ENCODE measurements around the gene PPM1L.

The PPM1L gene

DNA sequence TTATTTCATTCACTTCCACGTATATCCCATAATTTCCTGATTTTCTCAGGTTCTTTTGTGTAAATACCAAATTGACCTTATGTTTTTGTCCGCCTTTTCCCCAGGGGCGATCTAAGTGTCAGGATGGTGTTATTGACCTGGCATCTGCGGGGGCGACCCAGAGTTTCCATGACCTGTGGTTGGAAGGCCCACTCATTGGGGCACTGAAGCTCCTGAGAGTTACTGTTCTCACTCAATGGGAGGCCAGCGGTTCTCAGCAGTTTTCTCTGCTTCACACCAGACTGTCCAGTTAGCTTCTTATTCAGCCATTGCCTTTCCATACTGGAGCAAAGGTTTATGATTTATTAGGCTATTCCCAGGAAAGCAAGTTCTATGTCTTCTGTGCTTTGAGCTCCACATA is 295.8 kb downstream of the PPM1L start:
- no peak for DNase-seq

DNA sequence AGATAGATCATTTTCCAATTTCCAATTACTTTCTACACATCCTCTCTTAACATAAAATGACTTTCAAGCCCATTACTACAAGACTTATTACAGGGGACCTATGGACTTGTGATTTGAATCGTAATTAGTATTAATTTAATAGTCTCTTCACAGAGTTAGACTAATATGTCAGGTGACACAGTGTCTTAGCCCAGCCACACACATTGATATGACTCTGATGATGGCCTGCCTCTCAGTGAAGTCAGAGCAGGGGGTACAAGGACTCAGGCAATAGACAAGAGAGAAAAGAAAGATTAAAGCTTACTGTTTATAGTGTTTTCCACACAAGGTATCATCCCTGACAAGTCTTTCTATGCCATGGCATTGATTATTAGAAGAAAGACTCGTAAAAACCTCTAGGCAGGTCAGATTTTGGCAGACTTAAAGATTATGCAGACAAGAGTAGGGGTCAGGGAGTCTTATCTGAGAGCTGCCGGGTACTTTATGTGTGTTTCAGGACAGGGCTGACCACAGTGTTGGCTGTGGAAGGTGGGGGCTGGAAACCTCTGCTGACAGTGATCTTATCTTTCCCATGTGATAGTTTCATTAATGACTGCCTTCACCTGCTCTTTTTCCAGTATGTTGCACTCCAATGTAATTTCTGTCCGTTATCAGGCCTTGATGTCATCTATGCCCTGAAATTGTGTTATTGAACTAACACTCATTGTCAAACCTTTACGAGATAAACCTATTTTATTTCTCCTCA is 299.0 kb downstream of the PPM1L start:
- DNase-seq = no peak

DNA sequence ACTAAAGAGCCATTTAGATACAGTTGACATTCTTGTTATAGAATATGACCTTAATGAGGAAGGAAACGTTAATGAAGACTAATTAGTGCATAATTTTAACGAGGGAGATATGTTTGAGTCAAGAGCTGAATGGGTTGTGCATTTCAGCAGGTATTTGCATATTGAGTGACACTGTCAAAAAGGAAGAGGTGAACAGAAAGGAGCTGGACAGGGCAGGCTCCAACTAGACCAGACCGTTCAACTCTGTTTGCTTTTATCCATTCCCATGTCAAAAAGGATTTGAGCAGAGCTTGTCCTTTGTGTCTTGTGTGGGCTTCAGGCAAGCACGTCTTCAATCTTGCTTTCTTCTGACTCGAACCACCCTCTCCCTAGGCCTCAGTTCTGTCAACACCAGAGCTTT is 308.4 kb downstream of the PPM1L start:
- no peak for DNase-seq

DNA sequence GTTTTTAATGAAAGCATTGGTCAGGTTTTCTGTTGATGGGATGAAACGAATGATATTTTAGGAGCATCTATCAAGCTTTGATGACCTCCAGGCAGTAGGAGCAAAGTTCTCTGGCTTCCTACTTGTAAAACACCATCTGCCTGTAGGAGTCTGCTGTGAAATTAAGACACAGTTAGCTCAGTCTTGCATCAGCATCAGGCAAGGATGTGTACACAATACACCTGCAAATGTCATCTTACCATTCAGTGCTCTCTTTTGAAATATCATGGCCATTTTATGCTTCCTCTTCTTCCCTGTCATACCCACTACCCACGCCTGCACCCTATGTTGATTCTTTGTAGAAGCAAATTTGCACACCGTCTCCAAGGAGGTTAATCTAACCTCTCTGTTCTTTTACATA is 310.9 kb downstream of the PPM1L start:
- no peak for DNase-seq

GRCh38 chr3:161067335-161067734 is 311.3 kb downstream of the PPM1L start:
- no peak for DNase-seq

- DNase-seq = no peak
Observed at GRCh38 chr3:161069511-161070251, 313.6 kb downstream of the PPM1L start.

DNA sequence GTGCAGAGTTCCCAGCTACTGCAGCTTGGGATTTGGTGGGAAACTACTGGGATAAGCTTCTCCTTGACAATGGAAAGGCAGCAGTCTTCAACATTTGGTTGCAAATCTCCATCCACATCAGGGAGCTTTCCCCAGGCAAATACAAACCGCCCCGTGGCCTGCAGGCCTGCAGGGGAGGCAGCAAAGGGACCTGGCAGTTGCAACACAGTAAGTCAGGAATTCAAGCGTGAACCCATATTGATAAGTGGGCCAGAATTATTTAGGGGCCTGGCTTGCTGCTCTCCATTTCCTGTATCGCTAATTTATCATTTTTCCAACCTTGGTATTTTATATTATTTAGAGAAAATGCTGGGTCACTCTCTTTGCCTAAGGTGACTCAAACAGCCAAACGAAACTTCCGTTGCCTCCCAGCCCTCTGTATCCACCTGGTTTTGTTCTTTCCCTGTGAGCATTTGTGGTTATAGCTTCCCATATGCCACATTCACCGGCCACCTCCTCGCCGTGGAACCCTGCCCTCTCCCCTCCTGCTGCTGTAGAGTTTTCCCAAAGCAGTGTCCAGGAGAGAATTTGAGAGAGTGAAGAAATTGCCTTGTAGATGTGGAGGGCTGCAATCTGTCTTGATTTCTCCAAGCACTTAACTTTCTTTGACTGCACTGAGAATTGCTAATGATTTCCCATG is 314.4 kb downstream of the PPM1L start:
- DNase-seq = no peak

DNA sequence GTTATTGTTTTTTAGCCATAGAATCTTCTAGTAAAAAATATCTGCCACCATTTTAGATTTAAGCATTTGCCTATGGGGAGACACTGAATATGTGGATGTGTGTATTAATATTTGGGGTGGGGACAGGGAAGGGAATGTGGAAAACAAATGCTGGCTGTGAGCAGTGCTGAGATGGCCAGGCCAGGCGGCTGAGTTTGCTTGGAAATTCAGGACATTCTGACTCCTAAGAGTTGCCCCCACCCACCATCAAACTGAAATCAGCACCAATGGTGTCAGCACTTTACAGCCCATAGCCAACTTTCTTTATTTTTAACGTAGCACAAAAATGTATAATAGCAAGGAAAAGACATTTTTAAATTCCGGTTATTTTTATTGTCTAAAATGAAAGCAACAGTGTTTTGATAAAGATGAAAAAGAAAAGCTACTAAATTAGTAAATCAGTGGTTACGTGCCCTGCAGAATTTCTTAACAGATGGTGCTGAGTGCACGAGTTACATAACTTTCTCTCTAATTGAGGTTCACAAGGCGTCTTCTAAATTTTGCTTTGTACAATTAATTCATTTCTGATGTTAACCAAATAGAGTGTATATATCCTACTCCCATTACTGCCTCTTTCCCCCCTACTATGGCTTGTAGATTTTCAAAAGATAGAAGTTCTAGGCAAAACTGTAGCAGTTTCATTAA is 315.1 kb downstream of the PPM1L start:
- DNase-seq = no peak

- no peak for DNase-seq
Observed at GRCh38 chr3:161072211-161072621, 316.2 kb downstream of the PPM1L start.

DNA sequence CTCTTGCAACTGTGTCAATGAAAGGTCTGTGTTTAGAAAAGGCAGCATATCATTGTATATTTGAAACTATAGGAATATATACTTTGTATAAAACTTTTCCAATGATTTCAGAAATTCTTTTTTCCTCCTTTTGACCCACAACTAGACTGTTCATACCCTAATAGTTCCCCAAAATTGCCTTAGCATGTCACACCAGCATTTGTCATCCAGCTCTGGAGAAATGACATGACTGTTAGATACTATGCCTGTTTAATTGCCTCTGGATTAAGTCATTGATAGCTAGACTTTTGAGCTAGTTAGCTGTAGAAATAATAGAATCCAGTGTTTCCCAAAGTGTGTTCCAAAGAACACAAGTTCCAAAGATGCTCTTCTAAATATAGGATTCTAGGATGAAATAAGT is 316.7 kb downstream of the PPM1L start:
- no peak for DNase-seq

DNA sequence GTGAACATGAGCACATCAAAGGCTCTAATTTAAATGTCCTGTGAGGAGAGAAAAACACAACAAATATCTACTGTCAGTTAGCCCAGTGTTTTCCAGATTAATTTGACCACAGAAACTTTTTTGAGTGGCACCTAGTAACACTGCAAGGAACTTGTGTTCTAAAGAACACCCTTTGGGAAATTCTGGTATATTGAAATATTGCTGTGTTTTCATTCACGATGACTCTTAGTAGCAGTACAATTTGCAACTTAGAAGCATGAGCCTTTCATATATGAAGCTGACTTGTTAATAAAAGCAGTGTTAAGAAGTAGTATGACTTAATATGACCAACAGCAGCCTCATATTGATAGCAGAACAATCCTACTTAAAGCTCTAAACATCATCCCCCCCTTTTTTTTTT is 317.1 kb downstream of the PPM1L start:
- no peak for DNase-seq

- no peak for DNase-seq
Observed at GRCh38 chr3:161081633-161082032, 325.6 kb downstream of the PPM1L start.

DNA sequence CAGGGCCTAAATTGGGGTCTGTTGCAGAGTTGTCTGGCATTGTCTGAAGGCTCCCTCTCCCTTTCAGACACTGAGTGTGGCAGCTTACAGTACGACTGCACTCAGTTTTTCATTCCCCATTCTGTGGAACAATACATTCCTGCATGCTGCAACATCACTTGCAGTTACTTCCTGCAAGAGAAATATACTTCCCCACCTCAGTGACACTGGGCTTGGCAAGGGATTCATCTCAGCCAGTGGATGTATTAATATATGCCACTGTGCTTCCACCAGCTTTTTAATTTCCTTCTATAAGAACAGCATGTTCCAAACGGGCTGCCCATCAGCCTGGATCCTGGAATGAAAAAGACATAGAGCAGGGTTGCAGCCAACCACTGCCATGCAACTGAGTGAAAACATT is 326.0 kb downstream of the PPM1L start:
- no peak for DNase-seq

GRCh38 chr3:161083131-161083530 is 327.1 kb downstream of the PPM1L start:
- DNase-seq = no peak

- no peak for DNase-seq
Observed at GRCh38 chr3:161084277-161084676, 328.2 kb downstream of the PPM1L start.

DNA sequence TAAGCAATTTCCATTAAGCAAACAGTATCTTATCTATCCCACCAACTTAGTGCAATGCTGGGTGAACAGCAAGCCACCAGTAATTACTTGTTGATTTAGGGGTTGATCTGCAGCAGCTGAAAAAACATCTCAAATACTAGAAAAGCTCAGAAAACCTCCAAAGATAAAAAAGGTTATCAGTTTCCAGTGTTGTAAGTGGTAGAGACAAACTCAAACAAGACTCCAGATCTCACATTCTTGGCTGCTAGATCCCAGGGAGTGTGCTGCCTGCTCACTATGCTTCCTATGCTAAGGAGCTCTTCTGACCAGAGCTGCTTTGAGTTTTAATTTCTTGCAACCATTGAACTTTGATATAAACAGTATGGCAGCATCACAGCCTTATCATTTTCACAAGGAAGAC is 337.9 kb downstream of the PPM1L start:
- no peak for DNase-seq

- peak; percentile 8 for DNase-seq
Observed at GRCh38 chr3:161096771-161097367, 340.8 kb downstream of the PPM1L start.

DNA sequence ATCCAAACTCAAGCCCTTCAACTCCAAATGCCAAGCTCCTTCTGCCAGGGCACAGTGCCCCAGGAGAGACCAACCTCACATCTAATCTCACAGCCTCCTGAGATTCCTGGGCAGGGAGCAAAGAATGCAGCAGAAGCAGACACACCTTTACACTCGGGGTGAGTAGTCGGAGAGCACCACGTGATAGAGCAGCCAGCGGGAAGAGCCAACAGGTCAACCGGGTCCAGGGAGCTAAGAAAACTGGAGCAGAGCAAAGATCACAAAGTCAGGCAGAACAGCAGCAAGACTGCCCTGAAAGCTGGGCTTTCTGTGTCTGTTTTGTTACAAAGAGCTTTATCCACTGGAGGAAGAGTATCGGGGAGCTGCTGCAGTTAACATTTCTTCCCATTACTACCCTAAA is 345.0 kb downstream of the PPM1L start:
- no peak for DNase-seq

- no peak for DNase-seq
Observed at GRCh38 chr3:161101609-161102008, 345.6 kb downstream of the PPM1L start.

DNA sequence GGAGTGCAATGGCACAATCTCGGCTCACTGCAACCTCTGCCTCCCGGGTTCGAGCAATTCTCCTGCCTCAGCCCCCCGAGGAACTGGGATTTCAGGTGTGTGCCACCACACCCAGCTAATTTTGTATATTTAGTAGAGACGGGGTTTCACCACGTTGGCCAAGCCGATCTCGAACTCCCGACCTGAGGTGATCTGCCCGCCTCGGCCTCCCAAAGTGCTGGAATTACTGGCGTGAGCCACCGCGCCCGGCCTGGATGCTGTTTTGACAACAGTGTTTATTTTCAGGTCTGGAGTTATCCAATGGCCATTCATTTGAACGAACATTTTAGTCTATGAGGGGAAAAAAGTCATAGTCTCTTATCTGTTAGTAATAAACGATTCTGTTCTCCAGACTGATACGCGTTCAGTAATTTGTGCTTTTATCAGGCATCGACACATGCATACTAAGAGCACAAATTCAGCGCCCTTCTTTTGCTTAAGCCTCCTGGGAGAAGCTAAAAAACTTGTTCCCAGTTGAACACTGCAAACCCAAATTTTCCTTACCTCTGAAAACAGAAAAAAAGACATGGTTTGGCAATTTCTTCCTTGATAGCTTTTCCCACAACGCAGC is 347.9 kb downstream of the PPM1L start:
- DNase-seq = no peak

DNA sequence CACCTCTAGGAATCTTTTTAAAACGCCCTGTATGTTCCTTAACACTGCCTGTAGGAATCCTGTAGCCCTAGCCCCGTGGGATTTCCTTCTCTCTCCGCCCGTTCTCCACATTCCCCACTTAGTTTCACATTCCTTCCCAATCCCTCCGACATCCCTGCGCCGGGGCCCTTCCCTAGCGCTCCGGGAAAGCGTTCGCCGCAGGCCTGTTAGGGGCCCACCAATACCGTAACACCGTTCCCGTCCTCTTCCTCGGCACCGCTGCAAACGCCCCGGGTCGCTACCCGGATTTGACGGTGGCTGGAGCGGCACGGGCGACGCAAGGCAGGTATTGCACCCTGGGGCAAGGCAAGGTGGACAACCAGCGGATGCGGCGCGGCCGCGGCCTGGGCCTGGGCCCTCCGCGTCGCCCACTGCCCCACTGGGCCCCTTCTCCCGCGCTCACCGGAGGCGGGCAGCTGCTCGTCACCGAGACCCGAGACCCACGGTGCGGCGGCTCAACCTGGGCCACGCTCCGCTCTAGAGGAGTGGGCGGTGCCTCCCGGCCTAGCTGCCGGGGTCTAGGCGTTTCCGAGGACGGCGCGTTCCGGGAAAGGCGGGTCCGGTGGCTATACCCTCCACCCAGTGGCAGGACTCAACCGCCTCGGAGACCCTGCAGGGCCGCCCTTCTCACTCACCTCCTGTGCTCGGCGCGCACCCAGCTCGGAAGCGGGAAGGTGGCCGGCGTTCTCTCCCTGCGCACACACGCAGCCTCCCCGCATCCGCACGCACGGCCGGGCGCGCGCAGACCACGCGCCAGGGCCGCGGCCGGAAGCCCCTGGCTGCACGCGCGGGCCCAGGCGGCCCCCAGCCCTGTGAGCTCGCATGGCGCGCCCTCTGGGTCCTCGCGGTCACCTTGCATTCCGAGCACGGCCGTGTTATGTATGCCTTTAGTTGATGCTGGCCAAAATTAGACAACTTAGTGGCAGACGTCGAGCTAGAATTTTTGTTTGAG is 348.8 kb downstream of the PPM1L start, which contains the start of gene B3GALNT1:
TSS of gene B3GALNT1 (minus strand) at position 789 of the 991 bp plus-strand sequence. CDS start 18,595 bp downstream, outside the sequence.
- DNase-seq = peak; percentile 21
